HG03039 (cell line): Measurements from ENCODE around the gene HIBCH.
"Not testable (repeated sequence)": the region's sequence is repeated elsewhere in the genome, so short reads cannot be mapped to it uniquely, and the experiment has no call there.

Experiments
- ATAC-seq: cut with Tn5 transposase; IDR thresholded peaks from one replicate; pipeline ENCODE4 v1.9.1; 2021; ENCODE audit warnings: mild to moderate bottlenecking, moderate library complexity; ENCODE audit not compliant: unreplicated experiment

Gene HIBCH

GRCh38 chr2:190255676-190256075 lies 64.0 kb downstream of the HIBCH start:
- no peak for ATAC-seq

DNA sequence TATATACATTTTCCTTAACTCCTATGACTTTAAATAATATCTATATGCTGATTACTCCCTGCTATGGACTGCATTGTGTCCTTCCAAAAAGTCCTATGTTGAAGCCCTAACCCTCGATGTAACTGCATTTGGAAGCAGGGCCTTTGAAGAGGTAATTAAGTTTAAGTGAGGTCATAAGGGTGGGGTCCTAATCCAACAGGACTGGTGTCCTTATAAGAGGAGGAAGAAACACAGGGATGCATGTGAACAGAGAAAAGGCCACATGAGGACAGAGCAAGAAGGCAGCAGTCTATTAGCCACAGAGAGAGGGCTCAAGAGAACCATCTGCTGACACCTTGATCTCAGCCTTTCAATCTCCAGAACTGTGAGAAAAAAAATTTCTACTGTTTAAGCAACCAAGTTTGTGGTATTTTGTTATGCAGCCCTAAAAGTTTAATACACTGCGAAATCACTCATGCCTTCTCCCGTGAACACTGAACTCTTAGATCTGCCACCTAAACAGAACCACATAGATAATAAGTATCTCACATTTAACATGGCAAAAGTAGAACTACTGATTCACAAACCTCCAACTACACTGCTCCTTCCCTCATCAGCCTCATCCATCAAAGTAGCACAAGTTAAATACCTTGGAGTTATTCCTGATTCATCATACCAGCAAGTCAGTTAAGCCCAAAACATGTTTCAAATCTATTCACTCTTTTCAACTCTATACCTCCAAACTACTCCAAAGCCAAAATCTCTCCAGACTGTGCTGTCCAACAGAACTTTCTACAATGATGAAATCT lies 65.4 kb downstream of the HIBCH start:
- no peak for ATAC-seq

DNA sequence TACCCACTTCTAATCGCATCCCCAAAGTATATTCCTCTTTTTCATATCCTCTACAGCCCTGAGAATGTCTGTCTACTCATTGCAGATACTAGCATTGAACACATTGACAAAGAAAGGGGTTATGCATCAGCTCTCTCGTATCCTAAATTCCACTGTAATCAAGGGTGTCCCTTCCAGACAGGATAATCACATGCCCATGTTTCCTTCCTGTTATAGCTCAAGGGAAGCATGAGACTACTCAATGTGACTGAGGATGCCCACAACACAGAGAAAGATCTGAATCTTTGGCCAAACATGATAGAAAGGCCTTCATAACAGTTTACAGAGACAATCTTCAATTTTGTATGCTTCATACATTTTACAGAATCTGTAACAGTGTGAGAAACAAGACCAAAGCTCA lies 69.2 kb downstream of the HIBCH start:
- ATAC-seq = no peak

GRCh38 chr2:190235551-190236075 lies 84.0 kb downstream of the HIBCH start:
- no peak for ATAC-seq

- ATAC-seq = no peak
Observed at GRCh38 chr2:190235101-190235500, 84.5 kb downstream of the HIBCH start.

DNA sequence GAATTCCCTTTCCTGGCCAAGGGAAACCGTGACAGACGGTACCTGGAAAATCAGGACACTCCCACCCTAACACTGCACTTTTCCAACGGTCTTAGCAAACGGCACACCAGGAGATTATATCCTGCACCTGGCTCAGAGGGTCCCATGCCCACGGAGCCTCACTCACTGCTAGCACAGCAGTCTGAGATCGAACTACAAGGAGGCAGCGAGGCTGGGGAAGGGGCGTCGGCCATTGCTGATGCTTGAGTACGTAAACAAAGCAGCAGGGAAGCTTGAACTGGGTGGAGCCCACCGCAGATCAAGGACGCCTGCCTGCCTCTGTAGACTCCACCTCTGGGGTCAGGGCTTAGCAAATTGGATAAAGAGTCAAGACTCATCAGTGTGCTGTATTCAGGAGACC lies 95.6 kb downstream of the HIBCH start:
- not testable (repeated sequence) for ATAC-seq

DNA sequence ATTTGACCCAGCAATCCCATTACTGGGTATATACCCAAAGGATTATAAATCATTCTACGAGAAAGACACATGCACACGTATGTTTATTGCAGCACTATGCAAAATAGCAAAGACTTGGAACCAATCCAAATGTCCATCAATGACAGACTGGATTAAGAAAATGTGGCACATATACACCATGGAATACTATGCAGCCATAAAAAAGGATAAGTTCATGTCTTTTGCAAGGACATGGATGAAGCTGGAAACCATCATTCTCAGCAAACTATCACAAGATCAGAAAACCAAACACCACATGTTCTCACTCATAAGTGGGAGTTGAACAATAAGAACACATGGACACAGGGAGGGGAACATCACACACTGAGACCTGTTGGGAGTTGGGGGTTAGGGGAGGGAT lies 96.9 kb downstream of the HIBCH start:
- ATAC-seq = not testable (repeated sequence)

GRCh38 chr2:190221429-190221828 lies 98.2 kb downstream of the HIBCH start:
- ATAC-seq = no peak

DNA sequence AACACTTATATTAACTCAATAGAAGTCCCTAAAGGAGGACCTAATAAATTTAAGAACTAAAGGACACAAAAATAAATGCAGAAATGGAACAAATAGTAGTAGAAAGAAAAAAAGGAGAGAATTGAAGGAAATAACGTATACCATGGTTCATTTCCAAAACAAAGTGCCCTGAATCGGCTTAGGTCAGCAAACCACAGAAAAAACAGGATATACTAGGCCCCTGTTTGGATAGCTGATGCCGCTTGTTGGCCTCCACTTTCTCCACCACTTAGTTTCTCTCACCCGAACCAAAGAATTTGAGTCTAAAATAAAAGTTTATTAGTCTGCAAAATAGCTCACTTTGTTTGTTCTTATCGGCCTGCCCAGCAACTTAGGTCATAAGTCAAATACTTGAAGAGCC lies 100.4 kb downstream of the HIBCH start:
- ATAC-seq = no peak

DNA sequence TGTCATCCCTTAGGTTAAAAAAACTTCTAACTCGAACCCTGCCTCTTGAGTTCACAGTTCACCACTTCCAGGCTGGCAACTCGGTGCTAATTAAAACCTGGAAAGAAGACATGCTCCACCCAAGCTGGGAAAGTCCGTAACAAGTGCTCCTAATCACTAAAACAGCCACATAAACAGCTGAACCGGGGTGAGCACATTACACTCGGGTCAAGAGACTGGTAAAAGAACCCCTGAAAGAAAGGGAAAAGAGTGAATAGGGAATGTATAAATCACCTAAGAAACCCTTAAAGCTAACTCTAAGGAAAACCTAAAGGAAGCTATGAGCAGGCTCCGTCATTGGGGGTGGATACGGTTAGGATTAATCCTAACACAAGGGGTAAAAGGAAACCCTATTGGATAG lies 102.0 kb downstream of the HIBCH start:
- ATAC-seq = no peak

- ATAC-seq = no peak
Observed at GRCh38 chr2:190216829-190217228, 102.8 kb downstream of the HIBCH start.

GRCh38 chr2:190215620-190216019 lies 104.0 kb downstream of the HIBCH start:
- no peak for ATAC-seq

DNA sequence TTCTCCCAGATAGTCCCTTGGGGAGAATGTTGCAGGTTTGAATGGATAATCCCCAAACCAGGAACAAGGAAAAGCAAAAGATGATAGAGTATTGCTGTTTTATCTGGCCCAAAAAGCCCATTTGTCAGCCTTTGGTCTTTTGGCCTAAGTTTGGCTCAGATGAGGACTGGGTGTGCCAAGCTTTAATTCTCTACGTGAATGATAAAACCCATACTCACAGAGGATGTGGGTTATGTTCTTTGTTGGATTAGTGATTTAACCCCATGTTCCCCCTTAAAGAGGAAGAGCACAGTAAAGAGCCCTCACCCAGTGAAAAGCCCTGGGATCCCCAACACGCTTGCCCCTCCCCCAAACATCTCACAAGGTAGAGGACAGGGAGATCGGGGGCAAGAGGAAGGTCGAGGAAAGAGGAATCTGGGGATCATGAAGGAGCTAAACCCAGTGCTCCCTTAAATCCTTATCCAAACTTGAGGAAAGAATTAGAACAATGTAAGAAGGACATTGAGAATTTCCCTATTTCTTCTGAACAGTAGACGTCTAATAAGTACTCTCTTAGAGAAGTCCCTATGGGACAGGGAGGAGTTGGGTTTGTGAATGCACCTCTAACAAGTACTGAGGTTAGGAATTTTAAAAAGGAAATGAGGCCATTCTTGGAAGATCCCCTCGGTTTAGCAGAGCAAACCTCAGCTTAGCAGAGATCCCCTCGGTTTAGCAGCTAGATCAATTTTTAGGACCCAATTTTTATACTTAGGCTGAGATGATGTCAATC lies 105.0 kb downstream of the HIBCH start:
- ATAC-seq = no peak

- no peak for ATAC-seq
Observed at GRCh38 chr2:190213441-190214335, 105.9 kb downstream of the HIBCH start.

GRCh38 chr2:190210471-190210870 lies 109.2 kb downstream of the HIBCH start:
- ATAC-seq = no peak

DNA sequence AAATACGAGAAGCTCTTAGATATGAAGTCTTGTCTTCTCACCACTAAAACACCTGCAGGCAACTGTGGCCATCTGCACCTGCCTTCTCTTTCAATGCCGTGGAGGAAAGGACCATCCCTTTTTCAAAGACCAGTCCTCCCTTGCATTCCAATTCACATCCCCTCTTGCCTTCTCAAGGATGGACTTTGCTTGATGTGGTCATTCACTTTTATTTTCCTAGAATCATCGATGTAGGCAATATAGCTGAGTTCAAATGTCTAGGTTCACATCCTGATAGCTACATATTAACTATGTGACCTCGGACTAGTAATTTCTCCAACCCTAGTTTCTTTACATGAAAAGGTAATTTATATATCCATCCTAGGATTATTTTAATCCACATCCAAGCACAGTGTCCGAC lies 110.1 kb downstream of the HIBCH start:
- no peak for ATAC-seq

- no peak for ATAC-seq
Observed at GRCh38 chr2:190207930-190208329, 111.7 kb downstream of the HIBCH start.

DNA sequence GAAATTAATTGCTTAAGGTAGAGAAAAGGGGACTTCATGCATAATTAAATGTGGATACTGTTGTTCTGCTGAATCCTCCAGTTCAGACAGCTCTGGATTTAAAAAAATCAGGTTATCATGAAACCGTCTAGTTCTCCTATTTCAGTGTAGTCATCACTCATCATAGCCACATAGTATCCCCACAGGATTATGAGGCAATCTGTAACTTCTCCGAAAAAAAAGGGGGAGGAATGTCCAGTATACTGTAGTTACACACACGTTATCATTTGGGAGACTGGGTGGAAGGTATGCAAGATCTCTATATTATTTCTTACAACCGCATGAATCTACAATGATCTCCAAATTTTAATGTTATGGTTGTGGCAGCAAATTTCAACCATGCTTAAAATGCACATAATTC lies 114.0 kb downstream of the HIBCH start:
- ATAC-seq = no peak

- no peak for ATAC-seq
Observed at GRCh38 chr2:190202604-190203003, 117.0 kb downstream of the HIBCH start.

DNA sequence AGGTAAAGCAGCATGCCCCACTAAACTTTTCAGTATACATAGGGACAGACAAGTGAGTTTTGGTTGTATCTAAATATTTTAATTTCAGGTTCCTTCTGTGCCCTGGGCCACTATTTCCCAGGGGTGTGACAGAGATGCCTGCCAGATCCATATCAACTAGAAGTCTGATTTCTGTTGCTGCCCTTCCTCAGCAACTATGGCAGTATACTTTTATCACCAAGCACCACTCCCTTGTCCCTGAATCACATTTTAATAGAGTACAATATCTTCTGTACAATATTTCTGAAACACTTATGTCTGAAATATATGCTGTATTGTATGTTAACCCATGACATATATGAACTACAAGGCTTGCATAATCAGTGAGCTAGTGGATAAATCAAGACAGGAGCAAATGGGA lies 117.6 kb downstream of the HIBCH start:
- no peak for ATAC-seq

- no peak for ATAC-seq
Observed at GRCh38 chr2:190200603-190201002, 119.0 kb downstream of the HIBCH start.
